Caco-2 (cell line): ENCODE results near the gene NHLRC4. TPM values are rescaled to one million over a fixed set of nuclear protein-coding genes. Genes with fewer than 3 reads are reported as not detected.

Source experiments
- BruUV-seq: library from RNA; stranded (reverse); fragments of 400-500 nt; replicated peaks from 2 replicates; lab custom pipeline; 2021; lab: Mats Ljungman, UMichigan
- CTCF ChIA-PET: fragments of 300-600 bp; sonication (Branson Sonifier 250); formaldehyde crosslinking; loops from one replicate; lab custom pipeline; 2022; ENCODE audit warnings: antibody characterized with exemption; lab: Charles Lee
- POLR2A ChIA-PET: fragments of 300-600 bp; sonication (Branson Sonifier 250); formaldehyde crosslinking; loops from one replicate; lab custom pipeline; 2022; ENCODE audit warnings: antibody characterized with exemption; lab: Charles Lee
- DNase-seq, 2 experiments: peaks; one replicate each; pipeline versions ENCODE4 v3.0.0 to v3.0.0-alpha.2; 2020 to 2022
- H3K27me3 ChIP-seq: replicated peaks from 2 replicates; pipeline ENCODE4 v1.6.0; 2011; ENCODE audit warnings: low read length; ENCODE audit not compliant: control insufficient read depth, insufficient read depth
- H3K36me3 ChIP-seq: 2 replicates; pipeline ENCODE4 v1.5.1; 2011; ENCODE audit warnings: low read length; ENCODE audit not compliant: control insufficient read depth, insufficient read depth
- H3K4me1 ChIP-seq: fragments of 250-450 bp; sonication (Bioruptor Pico); 2 replicates; pipeline ENCODE4 v1.5.1; 2020; ENCODE audit warnings: mild to moderate bottlenecking
- H3K4me3 ChIP-seq: 2 replicates; pipeline ENCODE4 v1.5.1; 2011; ENCODE audit warnings: low read depth, mild to moderate bottlenecking, control low read depth, low read length
- H3K9me3 ChIP-seq: fragments of 250-450 bp; sonication (Bioruptor Pico); 2 replicates; pipeline ENCODE4 v1.5.1; 2020; ENCODE audit warnings: mild to moderate bottlenecking, moderate library complexity
- H3K27ac Mint-ChIP-seq: one replicate; pipeline ENCODE4 v1.8.0; 2022; ENCODE audit warnings: mixed read lengths; ENCODE audit not compliant: unreplicated experiment
- H3K27me3 Mint-ChIP-seq: one replicate; pipeline ENCODE4 v1.8.0; 2022; ENCODE audit warnings: mixed read lengths; ENCODE audit not compliant: insufficient read depth, unreplicated experiment
- H3K36me3 Mint-ChIP-seq: one replicate; pipeline ENCODE4 v1.8.0; 2022; ENCODE audit warnings: mild to moderate bottlenecking, mixed read lengths; ENCODE audit not compliant: insufficient read depth, unreplicated experiment
- H3K4me1 Mint-ChIP-seq: one replicate; pipeline ENCODE4 v1.8.0; 2022; ENCODE audit warnings: low read depth, mixed read lengths; ENCODE audit not compliant: unreplicated experiment
- H3K4me3 Mint-ChIP-seq: one replicate; pipeline ENCODE4 v1.8.0; 2022; ENCODE audit warnings: mild to moderate bottlenecking, moderate library complexity, mixed read lengths; ENCODE audit not compliant: unreplicated experiment
- H3K9me3 Mint-ChIP-seq: one replicate; pipeline ENCODE4 v1.8.0; 2022; ENCODE audit warnings: mixed read lengths; ENCODE audit not compliant: unreplicated experiment
- CTCF ChIP-seq, 2 experiments: fragments of 200-600 bp in 1 of 2; IDR thresholded peaks; 1 replicate in 1 of 2; 2 replicates in 1 of 2; pipeline versions ENCODE4 v1.5.1 to v1.8.0; 2011 to 2022; ENCODE audit warnings: antibody characterized with exemption in 1 of 2, control low read depth in 1 of 2, inconsistent platforms in 1 of 2, low read depth in 1 of 2, low read length in 1 of 2, mild to moderate bottlenecking in 1 of 2, moderate library complexity in 1 of 2; ENCODE audit not compliant: insufficient read depth in 1 of 2, severe bottlenecking in 1 of 2, unreplicated experiment in 1 of 2
- intact Hi-C: fragments of 100-400 bp; cut with micrococcal nuclease; formaldehyde crosslinking; loops from one replicate; pipeline ENCODE4 v1.10.0; 2022; ENCODE audit not compliant: unreplicated experiment
- total RNA-seq: library from RNA; stranded (reverse); gene quantifications from 2 replicates; pipeline ENCODE4 v1.2.3, GENCODE V29; 2022

NHLRC4 gene
- total RNA-seq, 1 experiment from 2014 or later, result not detected

GRCh38 chr16:526181-527014 lies 40.4 kb upstream of the NHLRC4 start:
- H3K9me3 ChIP-seq, result no peaks in the 10 kb centered on the region
- TF ChIP-seq CTCF (IDR thresholded peaks at IDR 0.05; ENCODE audit: insufficient read depth in 1 of 2, low read depth in 1 of 2, low read length in 1 of 2, severe bottlenecking in 1 of 2, unreplicated experiment in 1 of 2), result no peak
- BruUV-seq, result TSS peak; percentile 60
- no peaks in the 10 kb centered on the region for H3K9me3 Mint-ChIP-seq
- no peaks in the 10 kb centered on the region for H3K27me3 ChIP-seq
- CTCF ChIA-PET, result interaction anchor here (1.0 to 1.9 kb wide), 4 partner anchors 11 to 110 kb away, joined by 3 to 6 read pairs (median 5); partner anchors contain the start of genes METTL26 and RAB11FIP3
- H3K4me3 Mint-ChIP-seq, result peak overlapping the region; percentile 72
- peaks cover 9% of the 10 kb centered on the region for H3K4me1 ChIP-seq
- intact Hi-C loops, result loop anchor here (5.0 kb wide), 1 partner anchor 61 kb away; no protein-coding TSS in a partner anchor
- H3K36me3 Mint-ChIP-seq, result peaks cover 32% of the 10 kb centered on the region
- DNase-seq, result peak; percentile 67 to 70
- peak overlapping the region; percentile 76 for H3K4me3 ChIP-seq
- peak overlapping the region; percentile 70 for H3K27ac Mint-ChIP-seq
- no peaks in the 10 kb centered on the region for H3K27me3 Mint-ChIP-seq
- H3K4me1 Mint-ChIP-seq, result no peaks in the 10 kb centered on the region
- POLR2A ChIA-PET, result interaction anchor here (0.5 to 1.8 kb wide), 5 partner anchors 18 to 454 kb away, joined by 3 to 4 read pairs (median 3); partner anchors contain the start of genes DECR2 and RHBDF1
- H3K36me3 ChIP-seq, result 0 out of 2 replicates have a peak, but pooled peaks cover 1% of the 10 kb centered on the region

- ChIA-PET CTCF (interaction anchor here (0.7 to 1.9 kb wide), 5 partner anchors 10 to 109 kb away, joined by 3 to 6 read pairs (median 5); partner anchors contain the start of genes METTL26 and RAB11FIP3), POLR2A (interaction anchor here (0.6 to 1.8 kb wide), 5 partner anchors 17 to 455 kb away, joined by 3 to 5 read pairs (median 3); partner anchors contain the start of genes DECR2 and RHBDF1)
- DNase-seq, result peak; percentile 89 to 92
- no peaks in the 10 kb centered on the region for H3K27me3 ChIP-seq
- Mint-ChIP-seq H3K27ac (peak within 1 kb of the TSS; percentile 70), H3K36me3 (peaks cover 32% of the 10 kb centered on the region), H3K27me3 (no peaks in the 10 kb centered on the region), H3K4me1 (no peaks in the 10 kb centered on the region), H3K4me3 (peak within 1 kb of the TSS; percentile 73), H3K9me3 (no peaks in the 10 kb centered on the region)
- H3K9me3 ChIP-seq, result no peaks in the 10 kb centered on the region
- BruUV-seq, result no TSS peak
- 0 out of 2 replicates have a peak, but pooled peaks cover 1% of the 10 kb centered on the region for H3K36me3 ChIP-seq
- intact Hi-C loops, result loop anchor here (5.0 kb wide), 1 partner anchor 60 kb away; no protein-coding TSS in a partner anchor
- peaks cover 9% of the 10 kb centered on the region for H3K4me1 ChIP-seq
- TF ChIP-seq CTCF (IDR thresholded peaks at IDR 0.05; ENCODE audit: insufficient read depth in 1 of 2, low read depth in 1 of 2, low read length in 1 of 2, severe bottlenecking in 1 of 2, unreplicated experiment in 1 of 2), result peak in 1 of 2 experiments; percentile 23
- H3K4me3 ChIP-seq, result peak within 1 kb of the TSS; percentile 76
Measured at GRCh38 chr16:527015-527903, 39.5 kb upstream of the NHLRC4 start, which contains the start of gene CAPN15. TSS of gene CAPN15 (plus strand) at chr16:527712. CDS start at chr16:546839, 19,127 bp downstream.
